ENCODE measurements around the gene HIPK2. TPM values are rescaled to one million over a fixed set of nuclear protein-coding genes. Genes with fewer than 3 reads are reported as not detected.

Gene HIPK2
- total and polyA plus RNA-seq, 2 of the 4 experiments (the other 2 are of a cell fraction), result 22.0 to 27.1 TPM

- ChIA-PET POLR2A (ENCODE audit: unreplicated experiment) (interaction anchor here (0.6 to 1.0 kb wide), 3 partner anchors 9 to 45 kb away, joined by 3 to 9 read pairs (median 4); no protein-coding TSS in a partner anchor), CTCF (no interaction called here)
- Histone ChIP-seq H3K23ac (ENCODE audit: low read depth, low read length) (peak overlapping the region; percentile 91), H4K5ac (ENCODE audit: low read depth, low read length) (peak overlapping the region; percentile 67), H4K20me1 (ENCODE audit: insufficient read depth, low read length) (peaks cover 25% of the 10 kb centered on the region; the same call in 1 of the 2 replicates), H2BK120ac (ENCODE audit: low read depth, low read length) (peak overlapping the region; percentile 96), H3K4me1 (ENCODE audit: control insufficient read depth, insufficient read depth, low read length) (peaks cover 47% of the 10 kb centered on the region), H3K9me3 (ENCODE audit: control insufficient read depth, insufficient read depth, low read length) (no peaks in the 10 kb centered on the region), H3K4me3 (ENCODE audit: insufficient read depth, low read depth, low read length) (no peak overlapping the region), H3K79me1 (ENCODE audit: low read depth in 1 of 2, low read length in 2 of 2) (peaks cover 22 to 59% of the 10 kb centered on the region in 2 experiments), H3K4me2 (ENCODE audit: low read depth, low read length) (peak overlapping the region; percentile 37), H3K56ac (ENCODE audit: extremely low read depth, insufficient read depth, low read length) (peak overlapping the region; percentile 98), H3K14ac (replicated peaks; ENCODE audit: low read depth, low read length) (peak overlapping the region; percentile 85), H2BK20ac (ENCODE audit: low read depth, low read length) (peak overlapping the region; percentile 94), H3K36me3 (ENCODE audit: control insufficient read depth, insufficient read depth, low read length) (peaks cover 14% of the 10 kb centered on the region), H3K4ac (ENCODE audit: low read depth, low read length) (peak overlapping the region; percentile 95), H3K27me3 (ENCODE audit: control insufficient read depth, insufficient read depth, low read length) (no peaks in the 10 kb centered on the region), H3K9ac (ENCODE audit: low read depth, low read length) (peak overlapping the region; percentile 43), H2BK5ac (ENCODE audit: low read depth, low read length, poor library complexity, severe bottlenecking) (peak overlapping the region; percentile 97), H4K8ac (ENCODE audit: low read depth in 2 of 2, low read length in 2 of 2) (peak overlapping the region; percentile 82 to 89), H2BK15ac (ENCODE audit: low read depth, low read length) (peak overlapping the region; percentile 39; the same call in 2 of the 3 replicates), H3K9me1 (ENCODE audit: insufficient read depth, low read length) (peaks cover 28% of the 10 kb centered on the region), H2AFZ (replicated peaks; ENCODE audit: low read length, poor library complexity) (no peak overlapping the region), H2AK5ac (ENCODE audit: low read depth, low read length) (peak overlapping the region; percentile 75), H2AK9ac (replicated peaks; ENCODE audit: low read depth, low read length, poor library complexity) (peak overlapping the region; percentile 90), H4K91ac (ENCODE audit: insufficient read depth, low read depth, low read length) (peak overlapping the region; percentile 96), H3K18ac (ENCODE audit: low read depth, low read length) (peak overlapping the region; percentile 88), H3K27ac (ENCODE audit: insufficient read depth, low read length) (peak overlapping the region; percentile 86)
- intact Hi-C loops (cut with micrococcal nuclease), result loop anchor here (5.0 kb wide), 1 partner anchor 52 kb away; no protein-coding TSS in a partner anchor
- in situ Hi-C loops (cut with MboI; ENCODE audit: low sequenced_read_pairs), result no loop called here
- no TSS peak for BruUV-seq (replicated peaks)
- DNase-seq (peak; percentile 86), ATAC-seq (ENCODE audit: low read depth) (peak; percentile 40)
- dilution Hi-C loops (cut with HindIII; ENCODE audit: low sequenced_read_pairs, unreplicated experiment), result no loop called here
- WGBS, 2 experiments (ENCODE audit: extremely low coverage in 2 of 2, insufficient read length in 1 of 2), result 0% methylated on average over 1 of the region's 13 CpGs; no CpG with 5 or more reads in 1 of the 2 experiments
- no peak for TF ChIP-seq CTCF (conservative IDR thresholded peaks at IDR 0.05; ENCODE audit: low read depth, low read length)
- no peak for TF ChIP-seq FOS (IDR thresholded peaks at IDR 0.05; ENCODE audit: low read depth, low read length)
- TF ChIP-seq MAZ (IDR thresholded peaks at IDR 0.05; ENCODE audit: borderline replicate concordance, low read depth, low read length), result 0 out of 2 replicates have a peak, but pooled peaks have one; percentile 38
- TF ChIP-seq POLR2A (IDR thresholded peaks at IDR 0.05; ENCODE audit: low read depth, low read length), result no peak
- TF ChIP-seq BHLHE40 (IDR thresholded peaks at IDR 0.05; ENCODE audit: low read depth, low read length), result peak; percentile 82
- no peak for TF ChIP-seq SMC3 (IDR thresholded peaks at IDR 0.05; ENCODE audit: low read depth, low read length)
- TF ChIP-seq RAD21 (IDR thresholded peaks at IDR 0.05; ENCODE audit: low read length), result no peak
- TF ChIP-seq CEBPB (IDR thresholded peaks at IDR 0.05; ENCODE audit: low read depth, low read length), result peak; percentile 11; the same call in 1 of the 2 replicates
- TF ChIP-seq USF2 (IDR thresholded peaks at IDR 0.05; ENCODE audit: low read depth, low read length), result no peak
- peak; percentile 19; the same call in 1 of the 2 replicates for TF ChIP-seq MXI1 (IDR thresholded peaks at IDR 0.05; ENCODE audit: borderline replicate concordance, low read depth, low read length)
- TF ChIP-seq RFX5 (IDR thresholded peaks at IDR 0.05; ENCODE audit: low read depth, low read length), result no peak
- TF ChIP-seq ELK1 (IDR thresholded peaks at IDR 0.05; ENCODE audit: borderline replicate concordance, low read depth, low read length), result no peak
- no peak for TF ChIP-seq CHD1 (IDR thresholded peaks at IDR 0.05; ENCODE audit: low read depth, low read length)
These were observed 97.8 kb downstream of the HIPK2 start for GRCh38 chr7:139679731-139680594.

Measured in IMR-90 (cell line).